ENCODE data around the gene OSGEP. TPM values are rescaled to one million over a fixed set of nuclear protein-coding genes. Genes with fewer than 3 reads are reported as not detected.

Gene OSGEP
- total RNA-seq, 2 experiments from 2014 or later: 58.5 to 59.8 TPM

DNA sequence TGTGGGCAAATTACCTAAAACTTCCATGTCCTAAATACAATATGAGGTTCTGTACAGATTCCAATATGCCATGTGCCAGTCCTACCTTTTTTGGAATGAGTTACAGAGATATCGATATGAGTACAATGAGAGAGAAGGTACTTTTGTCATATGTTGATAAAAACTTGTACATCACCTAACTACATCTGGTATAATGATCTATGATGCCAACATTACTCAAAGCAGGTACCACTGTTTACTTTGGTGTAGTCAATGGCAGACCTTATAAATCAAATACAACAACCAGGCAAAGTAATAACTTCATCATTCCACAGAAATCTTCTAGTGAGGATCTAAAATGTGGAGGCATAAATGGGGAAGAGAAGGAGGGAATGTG, 54.0 kb downstream of the OSGEP start:
- POLR2A ChIA-PET: no interaction called here
- CTCF ChIA-PET: interaction anchor here (1.3 to 2.2 kb wide), 2 partner anchors 9 to 16 kb away, joined by 4 to 7 read pairs; no protein-coding TSS in a partner anchor

DNA sequence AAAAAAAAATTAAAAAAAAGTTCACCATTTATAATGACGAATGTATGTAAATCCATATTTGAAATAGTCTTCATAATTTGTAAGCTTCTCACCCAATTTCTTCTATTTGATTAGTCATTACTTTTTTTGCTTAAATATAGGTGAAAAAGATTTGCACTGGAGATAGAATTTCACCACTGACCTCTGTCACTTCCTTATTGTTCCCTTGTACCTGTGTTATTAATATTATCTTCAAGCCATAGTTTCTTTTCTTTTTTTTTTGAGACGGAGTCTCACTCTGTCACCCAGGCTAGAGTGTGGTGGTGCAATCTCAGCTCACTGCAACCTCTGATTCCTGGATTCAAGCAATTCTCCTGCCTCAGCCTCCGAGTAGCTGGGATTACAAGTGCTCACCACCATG, 57.1 kb downstream of the OSGEP start:
- Mint-ChIP-seq H3K4me1 (peaks cover 15% of the 10 kb centered on the region), H3K4me3 (no peak overlapping the region), H3K27me3 (no peaks in the 10 kb centered on the region), H3K36me3 (ENCODE audit: low read depth) (peaks cover 36% of the 10 kb centered on the region), H3K9me3 (no peaks in the 10 kb centered on the region), H3K27ac (no peak overlapping the region)
- ChIA-PET POLR2A (no interaction called here), CTCF (interaction anchor here (0.7 kb wide), 1 partner anchor 1101 kb away, joined by 3 read pairs; no protein-coding TSS in a partner anchor)
- DNase-seq: no peak

More for the DNA sequence above, 54.0 kb downstream of the OSGEP start:
- Mint-ChIP-seq H3K27ac (no peak overlapping the region), H3K4me1 (peaks cover 21% of the 10 kb centered on the region), H3K27me3 (no peaks in the 10 kb centered on the region), H3K4me3 (no peak overlapping the region), H3K9me3 (no peaks in the 10 kb centered on the region), H3K36me3 (ENCODE audit: low read depth) (peaks cover 57% of the 10 kb centered on the region)
- DNase-seq: no peak

Other genes starting within 250 kb of the OSGEP start
- not detected for gene OR11H6, start 231.1 kb downstream of the OSGEP start, total RNA-seq
- not detected for gene OR11H7, start 225.8 kb downstream of the OSGEP start, total RNA-seq
- not detected for gene OR11H4, start 215.5 kb downstream of the OSGEP start, total RNA-seq
- gene TTC5, start 148.9 kb downstream of the OSGEP start, total RNA-seq: 10 to 100 TPM; 22.7 to 23.5 TPM
- gene CCNB1IP1, start 121.5 kb downstream of the OSGEP start, total RNA-seq: 10 to 100 TPM; 30.8 to 32.1 TPM
- gene PARP2, start 111.2 kb downstream of the OSGEP start, total RNA-seq: 10 to 100 TPM; 28.6 to 32.5 TPM
- gene TEP1, start 41.3 kb downstream of the OSGEP start, total RNA-seq: 10 to 100 TPM; 38.1 to 42.9 TPM
- gene KLHL33, start 18.6 kb downstream of the OSGEP start, total RNA-seq: under 1 TPM; 0.15 to 0.17 TPM
- 100 to 1,000 TPM; 131 to 144 TPM for gene APEX1, start 414 bp upstream of the OSGEP start, total RNA-seq
- gene PIP4P1, start 6.6 kb upstream of the OSGEP start, total RNA-seq: 10 to 100 TPM; 33.9 to 40.8 TPM
- gene PNP, start 14.6 kb upstream of the OSGEP start, total RNA-seq: 100 to 1,000 TPM; 178 to 183 TPM
- under 1 TPM; 0.23 to 0.40 TPM for gene RNASE10, start 50.7 kb upstream of the OSGEP start, total RNA-seq
- not detected for gene RNASE9, start 106.2 kb upstream of the OSGEP start, total RNA-seq
- not detected for gene RNASE11, start 133.2 kb upstream of the OSGEP start, total RNA-seq
- gene RNASE12, start 136.6 kb upstream of the OSGEP start, total RNA-seq: not detected
- gene OR6S1, start 186.9 kb upstream of the OSGEP start, total RNA-seq: not detected
- gene RNASE4, start 229.7 kb upstream of the OSGEP start, total RNA-seq: 1 to 10 TPM in 1 of 2 experiments, under 1 TPM in 1; 0.92 to 1.4 TPM
- gene ANG, start 234.0 kb upstream of the OSGEP start, total RNA-seq: 1 to 10 TPM in 1 of 2 experiments, under 1 TPM in 1; 0.89 to 1.6 TPM

All from activated CD4-positive, alpha-beta T cell treated with anti-CD3 and anti-CD28 coated beads, Interleukin-2, amount 10 ng/mL, durations not matched to agents 7 days and 5 days (primary cell).